ENCODE measurements around the gene TRPM2.

DNA sequence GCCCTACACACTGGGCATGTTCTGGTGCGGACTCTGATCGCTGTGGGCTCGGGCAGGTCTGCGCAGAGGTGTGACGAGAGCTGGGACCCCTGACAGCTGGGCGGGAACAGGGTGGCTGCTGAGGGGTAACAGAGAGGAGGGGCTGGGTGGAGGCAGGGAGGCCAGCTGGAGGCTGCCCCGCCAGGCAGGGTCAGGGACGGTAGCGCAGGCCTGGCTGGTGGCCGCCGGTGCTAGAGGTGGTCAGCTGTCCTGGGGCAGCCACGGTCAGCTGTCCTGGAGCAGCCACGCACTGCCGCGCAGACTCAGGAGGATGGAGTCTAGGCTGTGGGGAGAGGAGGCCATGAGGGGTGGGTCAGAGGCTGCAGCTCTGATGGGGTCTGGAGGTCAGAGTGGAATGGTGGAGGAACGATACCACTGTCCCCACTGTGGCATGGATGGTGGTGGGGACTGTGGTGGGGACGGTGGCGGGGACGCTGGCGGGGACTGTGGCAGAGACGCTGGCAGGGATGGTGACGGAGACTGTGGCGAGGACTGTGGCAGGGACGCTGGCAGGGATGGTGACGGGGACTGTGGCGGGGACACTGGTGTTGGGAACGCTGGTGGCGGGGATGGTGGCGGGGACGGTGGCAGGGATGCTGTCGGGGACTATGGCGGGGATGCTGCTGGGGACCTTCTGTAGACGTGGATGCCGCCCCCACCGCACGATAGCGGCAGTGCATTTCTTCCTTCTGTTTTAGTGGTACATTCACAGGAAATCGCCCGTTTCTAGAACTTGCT, 80.6 kb downstream of the TRPM2 start:
- TF ChIP-seq POLR2AphosphoS5 (IDR thresholded peaks at IDR 0.05) (no peak), POLR2A (IDR thresholded peaks at IDR 0.05) (no peak)
- TF ChIP-seq, protein P1, sequence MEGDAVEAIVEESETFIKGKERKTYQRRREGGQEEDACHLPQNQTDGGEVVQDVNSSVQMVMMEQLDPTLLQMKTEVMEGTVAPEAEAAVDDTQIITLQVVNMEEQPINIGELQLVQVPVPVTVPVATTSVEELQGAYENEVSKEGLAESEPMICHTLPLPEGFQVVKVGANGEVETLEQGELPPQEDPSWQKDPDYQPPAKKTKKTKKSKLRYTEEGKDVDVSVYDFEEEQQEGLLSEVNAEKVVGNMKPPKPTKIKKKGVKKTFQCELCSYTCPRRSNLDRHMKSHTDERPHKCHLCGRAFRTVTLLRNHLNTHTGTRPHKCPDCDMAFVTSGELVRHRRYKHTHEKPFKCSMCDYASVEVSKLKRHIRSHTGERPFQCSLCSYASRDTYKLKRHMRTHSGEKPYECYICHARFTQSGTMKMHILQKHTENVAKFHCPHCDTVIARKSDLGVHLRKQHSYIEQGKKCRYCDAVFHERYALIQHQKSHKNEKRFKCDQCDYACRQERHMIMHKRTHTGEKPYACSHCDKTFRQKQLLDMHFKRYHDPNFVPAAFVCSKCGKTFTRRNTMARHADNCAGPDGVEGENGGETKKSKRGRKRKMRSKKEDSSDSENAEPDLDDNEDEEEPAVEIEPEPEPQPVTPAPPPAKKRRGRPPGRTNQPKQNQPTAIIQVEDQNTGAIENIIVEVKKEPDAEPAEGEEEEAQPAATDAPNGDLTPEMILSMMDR (IDR thresholded peaks at IDR 0.05): no peak
